Measurements from ENCODE around the gene GRK4.

Gene GRK4

GRCh38 chr4:3017504-3017903, 54.1 kb downstream of the GRK4 start:
- Mint-ChIP-seq H3K36me3 (ENCODE audit: low read depth) (no peaks in the 10 kb centered on the region), H3K9me3 (no peaks in the 10 kb centered on the region), H3K4me1 (no peaks in the 10 kb centered on the region), H3K4me3 (no peak overlapping the region), H3K27ac (no peak overlapping the region), H3K27me3 (no peaks in the 10 kb centered on the region)
- DNase-seq (no peak), ATAC-seq (no peak)

- Mint-ChIP-seq H3K4me3 (no peak overlapping the region), H3K27me3 (no peaks in the 10 kb centered on the region), H3K27ac (no peak overlapping the region), H3K9me3 (peaks cover 4% of the 10 kb centered on the region), H3K4me1 (no peaks in the 10 kb centered on the region), H3K36me3 (ENCODE audit: low read depth) (no peaks in the 10 kb centered on the region)
- ATAC-seq = no peak
- DNase-seq = no peak
Observed at GRCh38 chr4:3019145-3019846, 55.9 kb downstream of the GRK4 start.

- Mint-ChIP-seq H3K36me3 (ENCODE audit: low read depth) (no peaks in the 10 kb centered on the region), H3K9me3 (peaks cover 4% of the 10 kb centered on the region), H3K4me3 (no peak overlapping the region), H3K27ac (no peak overlapping the region), H3K4me1 (no peaks in the 10 kb centered on the region), H3K27me3 (no peaks in the 10 kb centered on the region)
- DNase-seq = no peak
- no peak for ATAC-seq
Observed at GRCh38 chr4:3021127-3021526, 57.8 kb downstream of the GRK4 start.

GRCh38 chr4:3021627-3022026, 58.3 kb downstream of the GRK4 start:
- Mint-ChIP-seq H3K27me3 (no peaks in the 10 kb centered on the region), H3K27ac (no peak overlapping the region), H3K9me3 (peaks cover 4% of the 10 kb centered on the region), H3K36me3 (ENCODE audit: low read depth) (no peaks in the 10 kb centered on the region), H3K4me3 (no peak overlapping the region), H3K4me1 (no peaks in the 10 kb centered on the region)
- ATAC-seq = peak; percentile 20
- no peak for DNase-seq

GRCh38 chr4:3022112-3022511, 58.7 kb downstream of the GRK4 start:
- Mint-ChIP-seq H3K9me3 (peaks cover 4% of the 10 kb centered on the region), H3K27me3 (no peaks in the 10 kb centered on the region), H3K27ac (no peak overlapping the region), H3K4me3 (no peak overlapping the region), H3K36me3 (ENCODE audit: low read depth) (no peaks in the 10 kb centered on the region), H3K4me1 (no peaks in the 10 kb centered on the region)
- ATAC-seq = no peak
- no peak for DNase-seq

- H3K27me3 Mint-ChIP-seq = no peaks in the 10 kb centered on the region
- no peaks in the 10 kb centered on the region for H3K36me3 Mint-ChIP-seq (ENCODE audit: low read depth)
- no peak for ATAC-seq
- DNase-seq = no peak
- H3K9me3 Mint-ChIP-seq = peaks cover 4% of the 10 kb centered on the region
- H3K4me3 Mint-ChIP-seq = no peak overlapping the region
- no peak overlapping the region for H3K27ac Mint-ChIP-seq
- H3K4me1 Mint-ChIP-seq = no peaks in the 10 kb centered on the region
Observed at GRCh38 chr4:3022651-3023050, 59.3 kb downstream of the GRK4 start.

- Mint-ChIP-seq H3K4me1 (no peaks in the 10 kb centered on the region), H3K4me3 (no peak overlapping the region), H3K36me3 (ENCODE audit: low read depth) (no peaks in the 10 kb centered on the region), H3K27ac (no peak overlapping the region), H3K9me3 (peaks cover 4% of the 10 kb centered on the region), H3K27me3 (no peaks in the 10 kb centered on the region)
- ATAC-seq = no peak
- no peak for DNase-seq
Observed at GRCh38 chr4:3025881-3026280, 62.5 kb downstream of the GRK4 start.

GRCh38 chr4:3026540-3026939, 63.2 kb downstream of the GRK4 start:
- Mint-ChIP-seq H3K36me3 (ENCODE audit: low read depth) (no peaks in the 10 kb centered on the region), H3K4me1 (no peaks in the 10 kb centered on the region), H3K4me3 (no peak overlapping the region), H3K27ac (no peak overlapping the region), H3K9me3 (peaks cover 4% of the 10 kb centered on the region), H3K27me3 (no peaks in the 10 kb centered on the region)
- ATAC-seq (no peak), DNase-seq (no peak)

GRCh38 chr4:3029464-3029863, 66.1 kb downstream of the GRK4 start:
- DNase-seq (no peak), ATAC-seq (no peak)
- Mint-ChIP-seq H3K27ac (no peak overlapping the region), H3K36me3 (ENCODE audit: low read depth) (no peaks in the 10 kb centered on the region), H3K4me3 (no peak overlapping the region), H3K4me1 (no peaks in the 10 kb centered on the region), H3K9me3 (no peaks in the 10 kb centered on the region), H3K27me3 (no peaks in the 10 kb centered on the region)

- no peaks in the 10 kb centered on the region for H3K9me3 Mint-ChIP-seq
- no peaks in the 10 kb centered on the region for H3K36me3 Mint-ChIP-seq (ENCODE audit: low read depth)
- no peaks in the 10 kb centered on the region for H3K4me1 Mint-ChIP-seq
- no peak overlapping the region for H3K4me3 Mint-ChIP-seq
- no peaks in the 10 kb centered on the region for H3K27me3 Mint-ChIP-seq
- DNase-seq (no peak), ATAC-seq (no peak)
- no peak overlapping the region for H3K27ac Mint-ChIP-seq
Observed at GRCh38 chr4:3030566-3031356, 67.4 kb downstream of the GRK4 start.

- Mint-ChIP-seq H3K4me3 (no peak overlapping the region), H3K36me3 (ENCODE audit: low read depth) (no peaks in the 10 kb centered on the region), H3K27ac (no peak overlapping the region), H3K9me3 (no peaks in the 10 kb centered on the region), H3K4me1 (no peaks in the 10 kb centered on the region), H3K27me3 (no peaks in the 10 kb centered on the region)
- no peak for ATAC-seq
- DNase-seq = no peak
Observed at GRCh38 chr4:3031357-3032082, 68.1 kb downstream of the GRK4 start.

GRCh38 chr4:3034231-3034630, 70.9 kb downstream of the GRK4 start:
- Mint-ChIP-seq H3K36me3 (ENCODE audit: low read depth) (no peaks in the 10 kb centered on the region), H3K4me1 (peaks cover 15% of the 10 kb centered on the region), H3K9me3 (no peaks in the 10 kb centered on the region), H3K27me3 (peaks cover 10% of the 10 kb centered on the region), H3K4me3 (no peak overlapping the region), H3K27ac (no peak overlapping the region)
- ATAC-seq (no peak), DNase-seq (no peak)

GRCh38 chr4:3035249-3035648, 71.9 kb downstream of the GRK4 start:
- H3K4me1 Mint-ChIP-seq = peaks cover 17% of the 10 kb centered on the region
- ATAC-seq (no peak), DNase-seq (no peak)
- no peaks in the 10 kb centered on the region for H3K36me3 Mint-ChIP-seq (ENCODE audit: low read depth)
- no peak overlapping the region for H3K4me3 Mint-ChIP-seq
- H3K27me3 Mint-ChIP-seq = peaks cover 12% of the 10 kb centered on the region
- H3K9me3 Mint-ChIP-seq = no peaks in the 10 kb centered on the region
- no peak overlapping the region for H3K27ac Mint-ChIP-seq

- ATAC-seq (no peak), DNase-seq (no peak)
- Mint-ChIP-seq H3K4me3 (no peak overlapping the region), H3K27ac (no peak overlapping the region), H3K4me1 (peaks cover 20% of the 10 kb centered on the region), H3K36me3 (ENCODE audit: low read depth) (no peaks in the 10 kb centered on the region), H3K27me3 (peaks cover 12% of the 10 kb centered on the region), H3K9me3 (no peaks in the 10 kb centered on the region)
Observed at GRCh38 chr4:3035674-3036073, 72.3 kb downstream of the GRK4 start.

Measured in activated naive CD8-positive, alpha-beta T cell treated with anti-CD3 and anti-CD28 coated beads, Interleukin-2, amount 50 U/mL, for 24 hours (primary cell).